ENCODE measurements around the gene TRAK2.

- TF ChIP-seq CTCF (IDR thresholded peaks at IDR 0.05; ENCODE audit: control extremely low read depth in 1 of 3, insufficient read depth in 1 of 3, low read depth in 1 of 3, low read length in 3 of 3), result no peak
- TF ChIP-seq POLR2A (IDR thresholded peaks at IDR 0.05; ENCODE audit: control extremely low read depth in 1 of 2, low read depth in 2 of 2, low read length in 2 of 2), result no peak
- no peak for TF ChIP-seq EZH2 (IDR thresholded peaks at IDR 0.05; ENCODE audit: low read depth, low read length, severe bottlenecking)
- TF ChIP-seq EP300 (IDR thresholded peaks at IDR 0.05; ENCODE audit: borderline replicate concordance in 1 of 2, low read depth in 2 of 2, low read length in 2 of 2), result no peak
- TF ChIP-seq CEBPB (IDR thresholded peaks at IDR 0.05; ENCODE audit: low read depth, low read length), result no peak
- TF ChIP-seq SUZ12 (IDR thresholded peaks at IDR 0.05; ENCODE audit: low read length), result no peak
- no peak for TF ChIP-seq KDM1A (IDR thresholded peaks at IDR 0.05; ENCODE audit: borderline replicate concordance, low read length)
- no peak for TF ChIP-seq SP2 (IDR thresholded peaks at IDR 0.05; ENCODE audit: low read length)
- TF ChIP-seq TAF1 (IDR thresholded peaks at IDR 0.05; ENCODE audit: low read depth, low read length), result no peak
Observed at GRCh38 chr2:201362396-201362795, 88.9 kb downstream of the TRAK2 start.

All from H1 (cell line).